A549 (cell line): ENCODE data around the gene WBP1L.

Experiments used
- FOSL2 ChIP-seq, 2 experiments: fragments of 450-650 bp in 1 of 2; fragments of >200 bp in 1 of 2; sonication (Bioruptor Twin) in 1 of 2; formaldehyde crosslinking; IDR thresholded peaks; 2 replicates each; pipeline versions ENCODE4 v1.5.0 to v1.6.1; 2016 to 2020; ENCODE audit warnings: mild to moderate bottlenecking in 1 of 2, moderate library complexity in 1 of 2
- TF ChIP-seq, protein P1 (sequence below): fragments of >200 bp; sonication (Bioruptor Twin); formaldehyde crosslinking; IDR thresholded peaks from 3 replicates; pipeline ENCODE4 v1.5.1; 2016
- TF ChIP-seq, protein P2 (sequence below): fragments of 200-600 bp; sonication (generic); IDR thresholded peaks from 2 replicates; pipeline ENCODE4 v1.6.1; 2016; ENCODE audit warnings: antibody characterized with exemption, mild to moderate bottlenecking, moderate library complexity

DNA sequence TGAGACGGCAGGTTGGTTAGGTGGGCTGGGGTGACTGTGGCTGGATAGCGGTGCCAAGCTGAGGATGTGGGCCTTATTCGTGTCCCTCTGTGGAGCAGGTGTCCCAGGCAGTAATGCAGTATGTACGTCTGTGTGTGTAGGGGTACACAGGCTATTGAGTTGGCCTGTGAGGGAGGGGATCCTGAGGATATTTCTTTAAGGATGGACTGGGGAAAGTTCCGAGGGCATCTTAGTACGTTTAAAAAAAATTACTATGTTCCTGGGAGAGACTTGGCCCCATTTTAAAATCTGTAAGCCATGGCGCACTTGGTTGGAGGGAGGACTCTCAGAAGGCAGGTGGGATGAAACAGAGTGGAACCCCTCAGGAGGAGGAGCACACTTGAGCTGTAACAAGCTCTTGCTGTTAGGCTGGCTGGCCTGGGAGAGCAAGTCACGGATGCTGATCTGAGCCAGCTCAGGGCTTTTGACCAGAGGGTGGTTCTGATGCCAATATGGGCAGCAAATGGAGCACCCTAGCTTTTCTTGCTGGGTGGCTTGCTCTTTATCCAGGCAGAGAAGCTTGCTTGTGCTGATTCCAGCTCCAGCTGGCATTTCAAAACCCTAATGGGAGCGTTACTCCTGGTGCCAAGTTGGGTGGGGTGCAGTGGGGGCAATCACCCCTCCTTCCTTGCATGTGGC, 765 bp downstream of the WBP1L start:
- TF ChIP-seq, protein P1, sequence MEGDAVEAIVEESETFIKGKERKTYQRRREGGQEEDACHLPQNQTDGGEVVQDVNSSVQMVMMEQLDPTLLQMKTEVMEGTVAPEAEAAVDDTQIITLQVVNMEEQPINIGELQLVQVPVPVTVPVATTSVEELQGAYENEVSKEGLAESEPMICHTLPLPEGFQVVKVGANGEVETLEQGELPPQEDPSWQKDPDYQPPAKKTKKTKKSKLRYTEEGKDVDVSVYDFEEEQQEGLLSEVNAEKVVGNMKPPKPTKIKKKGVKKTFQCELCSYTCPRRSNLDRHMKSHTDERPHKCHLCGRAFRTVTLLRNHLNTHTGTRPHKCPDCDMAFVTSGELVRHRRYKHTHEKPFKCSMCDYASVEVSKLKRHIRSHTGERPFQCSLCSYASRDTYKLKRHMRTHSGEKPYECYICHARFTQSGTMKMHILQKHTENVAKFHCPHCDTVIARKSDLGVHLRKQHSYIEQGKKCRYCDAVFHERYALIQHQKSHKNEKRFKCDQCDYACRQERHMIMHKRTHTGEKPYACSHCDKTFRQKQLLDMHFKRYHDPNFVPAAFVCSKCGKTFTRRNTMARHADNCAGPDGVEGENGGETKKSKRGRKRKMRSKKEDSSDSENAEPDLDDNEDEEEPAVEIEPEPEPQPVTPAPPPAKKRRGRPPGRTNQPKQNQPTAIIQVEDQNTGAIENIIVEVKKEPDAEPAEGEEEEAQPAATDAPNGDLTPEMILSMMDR = no peak
- TF ChIP-seq, protein P2, sequence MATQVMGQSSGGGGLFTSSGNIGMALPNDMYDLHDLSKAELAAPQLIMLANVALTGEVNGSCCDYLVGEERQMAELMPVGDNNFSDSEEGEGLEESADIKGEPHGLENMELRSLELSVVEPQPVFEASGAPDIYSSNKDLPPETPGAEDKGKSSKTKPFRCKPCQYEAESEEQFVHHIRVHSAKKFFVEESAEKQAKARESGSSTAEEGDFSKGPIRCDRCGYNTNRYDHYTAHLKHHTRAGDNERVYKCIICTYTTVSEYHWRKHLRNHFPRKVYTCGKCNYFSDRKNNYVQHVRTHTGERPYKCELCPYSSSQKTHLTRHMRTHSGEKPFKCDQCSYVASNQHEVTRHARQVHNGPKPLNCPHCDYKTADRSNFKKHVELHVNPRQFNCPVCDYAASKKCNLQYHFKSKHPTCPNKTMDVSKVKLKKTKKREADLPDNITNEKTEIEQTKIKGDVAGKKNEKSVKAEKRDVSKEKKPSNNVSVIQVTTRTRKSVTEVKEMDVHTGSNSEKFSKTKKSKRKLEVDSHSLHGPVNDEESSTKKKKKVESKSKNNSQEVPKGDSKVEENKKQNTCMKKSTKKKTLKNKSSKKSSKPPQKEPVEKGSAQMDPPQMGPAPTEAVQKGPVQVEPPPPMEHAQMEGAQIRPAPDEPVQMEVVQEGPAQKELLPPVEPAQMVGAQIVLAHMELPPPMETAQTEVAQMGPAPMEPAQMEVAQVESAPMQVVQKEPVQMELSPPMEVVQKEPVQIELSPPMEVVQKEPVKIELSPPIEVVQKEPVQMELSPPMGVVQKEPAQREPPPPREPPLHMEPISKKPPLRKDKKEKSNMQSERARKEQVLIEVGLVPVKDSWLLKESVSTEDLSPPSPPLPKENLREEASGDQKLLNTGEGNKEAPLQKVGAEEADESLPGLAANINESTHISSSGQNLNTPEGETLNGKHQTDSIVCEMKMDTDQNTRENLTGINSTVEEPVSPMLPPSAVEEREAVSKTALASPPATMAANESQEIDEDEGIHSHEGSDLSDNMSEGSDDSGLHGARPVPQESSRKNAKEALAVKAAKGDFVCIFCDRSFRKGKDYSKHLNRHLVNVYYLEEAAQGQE = no peak
- TF ChIP-seq FOSL2 (IDR thresholded peaks at IDR 0.05) = no peak
- TF ChIP-seq FOSL2 (CRISPR knock-in tag; IDR thresholded peaks at IDR 0.05) = no peak
